K562 (cell line): ENCODE measurements around the gene ANKRD12. TPM values are rescaled to one million over a fixed set of nuclear protein-coding genes. Genes with fewer than 3 reads are reported as not detected.
A peak's percentile ranks its signal among the peaks of the same experiment; 100 is the strongest.

Experiments used
- ATAC-seq: fragments of 200-7000 bp; cut with Tn5 transposase; 3 replicates; pipeline ENCODE4 v1.9.1; 2020; ENCODE audit warnings: moderate library complexity
- BruUV-seq: library from RNA; stranded (reverse); fragments of 400-500 nt; replicated peaks from 2 replicates; lab custom pipeline; 2021; lab: Mats Ljungman, UMichigan
- CTCF ChIA-PET: fragments of 300-600 bp; formaldehyde crosslinking; extraction: SDS; loops from one replicate; lab custom pipeline; 2021; ENCODE audit warnings: low intra/inter-chr PET ratio; lab: Yijun Ruan, JAX
- POLR2A ChIA-PET: fragments of 300-600, 350-650 bp; sonication (Branson Sonifier 250); formaldehyde crosslinking; extraction: SDS; loops from one replicate; lab custom pipeline; 2021; ENCODE audit warnings: antibody characterized with exemption, inconsistent platforms; lab: Yijun Ruan, JAX
- DNase-seq, 4 experiments: peaks; one replicate each; pipeline versions ENCODE4 v3.0.0 to v3.0.0-alpha.2; 2011 to 2018; ENCODE audit warnings: low spot score in 3 of 4, mixed read lengths in 3 of 4; ENCODE audit errors: extremely low read depth in 1 of 4
- FAIRE-seq: peaks from 2 replicates; lab custom pipeline; 2011; peaks lifted over from hg19 to GRCh38; lab: Jason Lieb, UNC
- H2AFZ ChIP-seq: 2 replicates; pipeline ENCODE4 v1.6.0; 2011; ENCODE audit warnings: low read depth, low read length, control low read depth, inconsistent platforms
- H3K27ac ChIP-seq: fragments of 200-600 bp; 3 replicates; pipeline ENCODE4 v1.8.0; 2011; ENCODE audit warnings: low read depth, mild to moderate bottlenecking, control low read depth, inconsistent platforms, low read length, moderate library complexity, mixed read lengths; ENCODE audit errors: extremely low read depth
- H3K27me3 ChIP-seq, 2 experiments: fragments of 300-600 bp in 1 of 2; 2 replicates in 1 of 2; 3 replicates in 1 of 2; pipeline versions ENCODE4 v1.6.0 to v1.8.0; 2011; ENCODE audit warnings: inconsistent platforms in 2 of 2, low read length in 2 of 2, mild to moderate bottlenecking in 1 of 2, mixed read lengths in 1 of 2, moderate library complexity in 1 of 2; ENCODE audit not compliant: control insufficient read depth in 2 of 2, insufficient read depth in 2 of 2
- H3K36me3 ChIP-seq: fragments of 300-600 bp; 3 replicates; pipeline ENCODE4 v1.8.0; 2011; ENCODE audit warnings: mild to moderate bottlenecking, low read length, inconsistent platforms; ENCODE audit not compliant: control insufficient read depth, insufficient read depth
- H3K4me1 ChIP-seq, 2 experiments: fragments of 200-600 bp in 1 of 2; replicated peaks in 1 of 2; 2 replicates in 1 of 2; 3 replicates in 1 of 2; pipeline versions ENCODE4 v1.5.1 to v1.8.0; 2011; ENCODE audit warnings: inconsistent platforms in 2 of 2, low read length in 2 of 2, mild to moderate bottlenecking in 1 of 2, mixed read lengths in 1 of 2, moderate library complexity in 1 of 2; ENCODE audit not compliant: control insufficient read depth in 2 of 2, insufficient read depth in 2 of 2
- H3K4me2 ChIP-seq: 2 replicates; pipeline ENCODE4 v1.6.1; 2011; ENCODE audit warnings: low read length, control low read depth, inconsistent platforms, mixed read lengths; ENCODE audit not compliant: insufficient read depth
- H3K4me3 ChIP-seq: fragments of 200-600 bp; sonication (generic), shearing (Covaris generic); 2 replicates; pipeline ENCODE4 v1.5.1; 2016; ENCODE audit warnings: control low read depth, inconsistent platforms
- H3K79me2 ChIP-seq: fragments of 200-600 bp; 3 replicates; pipeline ENCODE4 v1.8.0; 2011; ENCODE audit warnings: low read length, inconsistent platforms; ENCODE audit not compliant: control insufficient read depth, insufficient read depth
- H3K9ac ChIP-seq, 2 experiments: 2 replicates each; pipeline versions ENCODE4 v1.6.0 to v1.6.1; 2011; ENCODE audit warnings: low read depth in 2 of 2, low read length in 2 of 2, control low read depth in 1 of 2, inconsistent platforms in 1 of 2, mild to moderate bottlenecking in 1 of 2, mixed read lengths in 1 of 2; ENCODE audit not compliant: insufficient read depth in 1 of 2
- H3K9me1 ChIP-seq: one replicate; pipeline ENCODE4 v1.6.0; 2011; ENCODE audit warnings: inconsistent platforms, mild to moderate bottlenecking, low read length, moderate library complexity; ENCODE audit not compliant: control insufficient read depth, insufficient read depth
- H3K9me3 ChIP-seq: replicated peaks from 2 replicates; pipeline ENCODE4 v1.5.1; 2011; ENCODE audit warnings: low read depth, low read length, inconsistent platforms; ENCODE audit not compliant: control insufficient read depth, insufficient read depth
- H4K20me1 ChIP-seq: replicated peaks from 2 replicates; pipeline ENCODE4 v1.6.1; 2011; ENCODE audit warnings: low read length, inconsistent platforms, mixed read lengths; ENCODE audit not compliant: control insufficient read depth, insufficient read depth
- BCOR ChIP-seq: fragments of 450-650 bp; IDR thresholded peaks from 2 replicates; pipeline ENCODE4 v1.6.1; 2016
- NFATC3 ChIP-seq: fragments of 450-650 bp; IDR thresholded peaks from 2 replicates; pipeline ENCODE4 v1.6.1; 2017; ENCODE audit warnings: mild to moderate bottlenecking
- POLR2G ChIP-seq: fragments of 200-400 bp; formaldehyde crosslinking; IDR thresholded peaks from 2 replicates; pipeline ENCODE4 v1.6.1; 2017; ENCODE audit warnings: low read depth, mild to moderate bottlenecking, antibody characterized with exemption, low read length, moderate library complexity
- ZNF121 ChIP-seq: sonication (generic); formaldehyde crosslinking; conservative IDR thresholded peaks from 2 replicates; pipeline ENCODE4 v1.8.0; 2022; ENCODE audit warnings: missing genetic modification reagents
- ZNF146 ChIP-seq: IDR thresholded peaks from one replicate; pipeline ENCODE4 v1.6.1; 2018; ENCODE audit warnings: missing compliant biosample characterization; ENCODE audit not compliant: unreplicated experiment
- ZNF316 ChIP-seq: fragments of 450-650 bp; IDR thresholded peaks from 2 replicates; pipeline ENCODE4 v1.6.1; 2016
- WGBS: fragments of 100-300 bp; shearing (Covaris generic); methylation state at CpG from one replicate; pipeline ENCODE4 v1.1.6; 2016; ENCODE audit warnings: low coverage, mixed read lengths; ENCODE audit not compliant: insufficient coverage; ENCODE audit errors: missing lambda C conversion rate; 5-methylcytosine and 5-hydroxymethylcytosine counted together
- in situ Hi-C: fragments of 300-500 bp; cut with MboI; formaldehyde crosslinking; loops from 4 replicates; pipeline ENCODE4 v1.15.0; 2018; ENCODE audit warnings: inconsistent platforms, mixed read lengths
- intact Hi-C: fragments of 100-400 bp; cut with micrococcal nuclease; formaldehyde crosslinking; loops from 2 replicates; pipeline ENCODE4 v1.14.2; 2022
- polyA plus RNA-seq, 8 experiments: library from polyadenylated mRNA; depleted of rRNA in 4 of 8; stranded (reverse) in 5 of 8; unstranded in 3 of 8; fragments of >200 nt; fragmentation: Nextera tagmentation in 2 of 8; fragmentation: Illumina TruSeq in 1 of 8; extraction: Ambion mirVana in 2 of 8; extraction: Trizol in 1 of 8; gene quantifications; 2 replicates each; pipeline versions ENCODE4 v1.2.1 to v1.2.3, GENCODE V29; 2011 to 2014; ENCODE audit warnings: inconsistent platforms in 1 of 8, missing spikeins in 1 of 8
- total RNA-seq, 7 experiments: library from RNA; depleted of rRNA in 6 of 7; stranded (reverse); fragments of >200 nt in 6 of 7; fragmentation: Illumina TruSeq in 2 of 7; extraction: Trizol in 2 of 7; gene quantifications; 2 replicates each; pipeline versions ENCODE4 v1.2.1 to v1.2.3, GENCODE V29; 2011 to 2021; ENCODE audit warnings: low replicate concordance in 1 of 7

ANKRD12 gene
- total and polyA plus RNA-seq, 9 of the 15 experiments (the other 6 are each of a cell fraction or from before 2014, with no cell fraction given) = 6.6 to 28.2 (median 16.0) TPM

GRCh38 chr18:9140984-9141383, 4.4 kb downstream of the ANKRD12 start:
- Histone ChIP-seq H3K9me3 (no peaks in the 10 kb centered on the region), H3K4me3 (no peak overlapping the region), H3K9me1 (no peaks in the 10 kb centered on the region), H3K4me2 (no peak overlapping the region), H3K36me3 (peaks cover 4% of the 10 kb centered on the region; the same call in 2 of the 3 replicates), H3K27me3 (no peaks in the 10 kb centered on the region), H4K20me1 (no peaks in the 10 kb centered on the region), H3K4me1 (peaks cover 9% of the 10 kb centered on the region in 2 experiments; a peak in 3 of 5 replicates), H3K9ac (peak overlapping the region in 1 of 2 experiments; percentile 76; a peak in 2 of 4 replicates), H3K27ac (no peak overlapping the region), H3K79me2 (peaks cover 86% of the 10 kb centered on the region), H2AFZ (no peak overlapping the region)
- ChIA-PET POLR2A (interaction anchor here (0.9 to 1.4 kb wide), 3 partner anchors 10 to 158 kb away, joined by 3 to 7 read pairs (median 3); no protein-coding TSS in a partner anchor), CTCF (no interaction called here)
- in situ Hi-C loops (no loop called here), intact Hi-C loops (loop anchor here (10.0 kb wide), 1 partner anchor 374 kb away; no protein-coding TSS in a partner anchor)
- ATAC-seq (no peak), FAIRE-seq (no peak), DNase-seq (no peak)
- TF ChIP-seq ZNF316 = no peak
- TF ChIP-seq POLR2G = no peak
- no peak for TF ChIP-seq ZNF146 (CRISPR knock-in tag)
- BruUV-seq = no TSS peak
- 95% methylated on average over 2 of the region's 2 CpGs for WGBS

DNA sequence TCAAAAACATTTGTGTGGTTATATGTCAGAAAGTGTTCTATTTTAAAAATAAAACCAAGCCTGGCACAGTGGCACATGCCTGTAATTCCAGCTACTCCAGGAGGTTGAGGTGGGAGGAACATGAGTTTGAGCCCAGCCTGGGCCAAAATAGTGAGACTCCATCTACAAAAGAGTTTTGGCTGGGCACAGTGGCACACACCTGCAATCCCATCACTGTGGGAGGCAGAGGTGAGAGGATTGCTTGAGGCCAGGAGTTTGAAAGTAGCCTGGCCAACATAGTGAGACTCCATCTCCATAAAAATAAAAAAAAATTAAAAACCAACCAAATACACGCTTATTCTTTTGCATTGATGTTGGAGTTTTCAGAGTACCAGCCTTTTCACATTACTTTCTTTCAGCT, 9.6 kb downstream of the ANKRD12 start:
- 88% methylated on average over 1 of the region's 1 CpG for WGBS
- in situ Hi-C loops = loop anchor here (5.0 kb wide), 1 partner anchor 74 kb away; no protein-coding TSS in a partner anchor
- FAIRE-seq (no peak), ATAC-seq (no peak), DNase-seq (no peak)
- Histone ChIP-seq H3K27me3 (no peaks in the 10 kb centered on the region), H3K36me3 (peaks cover 4% of the 10 kb centered on the region; the same call in 1 of the 3 replicates), H3K9me1 (no peaks in the 10 kb centered on the region), H3K9me3 (no peaks in the 10 kb centered on the region), H4K20me1 (no peaks in the 10 kb centered on the region; the same call in 1 of the 2 replicates), H2AFZ (no peak overlapping the region), H3K27ac (no peak overlapping the region), H3K4me2 (no peak overlapping the region), H3K4me1 (peaks cover 3 to 13% of the 10 kb centered on the region in 2 experiments; a peak in 4 of 5 replicates), H3K79me2 (peaks cover 95% of the 10 kb centered on the region), H3K4me3 (no peak overlapping the region), H3K9ac (no peak overlapping the region)
- BruUV-seq = no TSS peak
- TF ChIP-seq BCOR (0 out of 2 replicates have a peak, but pooled peaks have one; percentile 17), NFATC3 (no peak), ZNF121 (CRISPR knock-in tag) (peak; percentile 68)
- ChIA-PET CTCF (interaction anchor here (0.9 to 1.5 kb wide), 2 partner anchors 264 to 492 kb away, joined by 5 to 6 read pairs; no protein-coding TSS in a partner anchor), POLR2A (interaction anchor here (0.6 to 1.0 kb wide), 2 partner anchors 8 to 125 kb away, joined by 3 read pairs; no protein-coding TSS in a partner anchor)
- intact Hi-C loops = loop anchor here (5.0 to 10.0 kb wide), 2 partner anchors 154 to 369 kb away; no protein-coding TSS in a partner anchor
